HG03521 (cell line): ENCODE data around the gene KIF6.
A peak's percentile ranks its signal among the peaks of the same experiment; 100 is the strongest.
"Not testable (repeated sequence)": the region's sequence is repeated elsewhere in the genome, so short reads cannot be mapped to it uniquely, and the experiment has no call there.

Experiments used
- ATAC-seq: cut with Tn5 transposase; IDR thresholded peaks from one replicate; pipeline ENCODE4 v1.9.1; 2021; ENCODE audit warnings: mild to moderate bottlenecking, moderate library complexity; ENCODE audit not compliant: unreplicated experiment

The KIF6 gene

DNA sequence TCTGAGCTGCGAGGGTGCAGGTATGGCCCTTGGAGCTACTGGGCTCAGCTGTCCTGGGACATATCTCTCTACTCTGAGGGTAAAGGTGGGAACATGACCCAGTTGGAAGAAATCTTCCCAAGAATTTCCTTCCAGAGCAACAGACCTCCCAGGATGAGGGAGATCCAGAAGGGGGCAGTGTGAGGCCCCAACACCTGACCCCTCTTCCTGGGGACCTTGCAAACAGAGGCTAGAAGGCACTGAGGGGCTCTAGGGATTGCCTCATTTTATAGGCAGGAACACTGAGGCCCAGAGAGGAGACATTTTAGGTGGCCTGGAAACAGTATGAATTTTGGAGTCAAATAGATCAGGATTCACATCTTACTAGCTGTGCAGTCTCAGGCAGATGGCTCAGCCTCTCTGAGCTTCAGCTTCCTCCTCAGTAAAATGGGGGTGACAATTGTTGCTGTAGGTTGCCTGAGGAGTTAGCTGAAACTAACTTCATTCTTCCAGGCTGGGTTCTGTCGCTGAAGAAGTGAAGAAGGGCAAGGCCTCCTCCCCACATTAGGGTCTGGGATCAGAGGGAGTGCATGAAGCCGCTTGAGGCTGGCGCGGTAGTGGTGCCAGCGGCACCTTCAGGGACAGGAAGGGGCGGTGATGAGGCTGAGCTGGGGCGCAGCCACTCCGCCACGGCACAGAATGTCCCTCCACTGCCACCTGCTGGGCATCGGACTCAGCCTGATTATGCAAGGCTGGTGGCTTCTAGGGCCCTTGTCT, 422.4 kb downstream of the KIF6 start:
- peak; percentile 85 for ATAC-seq

DNA sequence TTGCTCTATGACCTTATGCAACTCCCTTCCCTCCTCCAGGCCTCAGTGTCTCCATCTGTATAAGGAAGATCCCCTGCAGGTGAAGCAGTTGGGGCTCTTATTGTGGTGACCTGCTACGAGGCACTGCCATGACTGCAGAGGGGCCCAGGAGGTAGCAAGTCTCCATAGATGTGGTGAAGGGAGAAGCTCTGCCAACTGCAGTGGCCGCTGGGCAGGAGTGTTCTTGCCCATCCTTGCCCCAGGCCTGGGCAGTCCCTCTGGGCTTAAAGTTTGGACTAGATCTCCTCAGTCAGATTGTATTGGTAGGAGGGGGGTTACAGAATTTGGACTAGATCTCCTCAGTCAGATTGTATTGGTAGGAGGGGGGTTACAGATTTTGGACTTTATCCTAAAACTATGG, 423.2 kb downstream of the KIF6 start:
- no peak for ATAC-seq

DNA sequence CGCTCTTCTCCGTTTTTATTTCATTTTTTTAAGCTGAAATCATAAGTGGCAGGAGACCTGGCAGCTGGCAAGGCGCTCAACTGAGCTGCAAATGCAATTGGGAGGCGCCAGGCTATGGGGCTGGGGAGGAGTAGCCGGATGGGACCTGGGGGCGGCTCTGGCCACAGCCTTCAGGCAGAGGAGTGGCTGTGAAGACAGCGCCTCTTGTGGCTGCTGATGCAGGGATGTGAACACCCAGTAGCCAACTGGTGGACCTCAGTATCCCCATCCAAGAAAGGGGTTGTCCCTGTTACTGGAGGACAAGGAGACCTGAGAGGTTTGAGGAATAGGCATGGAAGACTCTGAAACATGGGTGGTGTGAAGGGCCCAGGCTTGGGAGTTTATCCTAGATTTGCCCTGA, 423.6 kb downstream of the KIF6 start:
- no peak for ATAC-seq

DNA sequence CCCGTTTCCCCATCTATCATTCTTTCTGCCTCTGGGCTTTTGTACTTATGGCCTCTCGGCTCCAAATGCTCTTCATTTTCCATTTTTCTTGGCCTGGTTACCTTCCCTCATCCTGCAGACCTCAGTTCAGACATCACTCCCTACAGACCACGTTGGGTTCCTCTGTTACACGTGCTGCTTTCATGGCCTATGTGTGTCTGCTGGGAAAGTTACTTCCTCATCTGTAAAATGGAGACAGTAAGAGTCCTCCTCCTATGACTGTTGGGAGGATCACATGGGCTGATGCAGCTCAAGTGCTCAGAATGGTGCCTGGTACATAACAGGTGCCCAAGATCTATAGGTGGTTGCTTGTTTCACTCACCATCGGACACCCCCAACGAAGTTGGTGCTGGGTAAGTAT, 424.5 kb downstream of the KIF6 start:
- ATAC-seq = no peak

- ATAC-seq = no peak
Measured at GRCh38 chr6:39298061-39298460, 427.1 kb downstream of the KIF6 start.

DNA sequence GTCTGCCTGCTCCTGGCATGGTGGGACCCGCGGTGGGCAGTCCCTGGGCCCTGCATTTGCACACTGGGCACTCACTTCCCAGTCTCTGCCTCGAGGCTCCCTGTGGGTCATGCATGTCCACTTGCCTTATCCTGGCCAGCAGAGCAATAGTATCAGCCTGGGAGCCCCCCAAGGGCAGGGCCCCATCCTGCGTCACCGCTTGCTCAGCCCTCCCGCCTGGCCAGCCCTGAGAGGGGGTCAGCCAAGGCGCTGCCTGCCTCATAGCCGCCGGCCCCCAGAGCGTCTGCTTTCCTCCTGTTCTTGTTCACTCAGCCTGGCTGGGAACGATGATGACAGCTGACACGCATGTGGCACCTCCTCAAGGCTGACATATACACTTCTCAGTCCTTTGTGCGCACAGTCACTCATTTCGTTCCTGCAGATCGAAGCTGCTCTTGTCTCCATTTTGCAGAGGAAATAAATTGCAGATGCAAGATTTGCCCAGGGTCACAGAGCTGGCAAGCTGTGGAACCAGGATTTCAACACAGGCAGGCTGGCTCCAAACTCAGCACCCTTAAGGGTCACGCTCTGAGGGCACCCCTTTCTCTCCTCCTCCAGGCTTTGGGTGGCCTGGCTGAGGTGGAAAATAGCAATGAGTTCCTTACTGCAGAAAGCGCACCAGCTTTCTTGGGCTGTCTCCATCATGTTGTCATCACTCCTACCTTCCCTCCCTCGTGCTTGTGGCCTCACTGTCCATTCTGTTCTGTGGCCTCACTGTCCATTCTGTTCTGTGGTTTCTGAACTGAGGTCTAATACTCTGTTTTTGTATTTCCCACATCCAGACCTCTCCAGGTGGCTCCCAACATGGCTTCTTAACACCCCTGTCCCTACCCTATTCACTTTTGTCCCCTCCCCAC, 428.2 kb downstream of the KIF6 start:
- no peak for ATAC-seq

GRCh38 chr6:39295611-39296011, 429.6 kb downstream of the KIF6 start:
- no peak for ATAC-seq

DNA sequence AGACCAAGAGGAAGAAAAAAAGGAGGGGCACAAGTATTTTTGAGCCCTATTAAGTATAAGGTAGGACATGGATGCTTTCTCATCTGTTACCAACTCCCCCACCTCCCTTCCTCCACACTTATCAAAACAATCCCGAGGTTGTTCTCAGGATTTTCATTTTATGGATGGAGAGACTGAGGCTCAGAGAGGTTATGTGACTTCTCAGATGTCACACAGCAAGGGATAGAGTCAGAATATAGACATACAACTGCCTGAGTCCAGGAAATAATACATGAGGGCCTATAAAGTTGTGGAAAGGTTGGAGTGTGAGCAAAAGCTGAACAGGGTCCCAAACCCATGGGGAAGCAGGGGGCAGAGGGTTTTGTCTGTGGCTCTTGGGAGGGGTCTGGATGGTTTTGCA, 430.3 kb downstream of the KIF6 start:
- ATAC-seq = no peak

- no peak for ATAC-seq
Measured at GRCh38 chr6:39294133-39294532, 431.1 kb downstream of the KIF6 start.

DNA sequence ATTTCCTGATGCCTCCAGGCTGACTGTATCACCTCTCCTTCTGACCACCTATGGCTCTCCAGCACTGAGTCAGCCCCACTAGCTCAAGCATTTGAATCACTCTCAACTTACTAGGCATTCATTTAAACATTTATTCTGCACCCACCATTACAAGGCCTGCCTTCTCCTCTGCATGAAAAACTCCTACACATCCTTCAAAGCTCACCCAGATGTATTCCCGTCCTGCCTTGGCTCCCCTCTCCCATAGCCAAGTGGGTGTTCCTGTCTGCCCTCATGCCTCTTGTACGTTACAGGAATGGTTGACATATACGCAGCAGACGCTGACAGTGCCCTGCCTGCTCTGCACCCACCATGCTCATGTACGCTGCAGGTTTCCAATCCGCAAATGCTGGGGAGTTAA, 432.6 kb downstream of the KIF6 start:
- no peak for ATAC-seq

DNA sequence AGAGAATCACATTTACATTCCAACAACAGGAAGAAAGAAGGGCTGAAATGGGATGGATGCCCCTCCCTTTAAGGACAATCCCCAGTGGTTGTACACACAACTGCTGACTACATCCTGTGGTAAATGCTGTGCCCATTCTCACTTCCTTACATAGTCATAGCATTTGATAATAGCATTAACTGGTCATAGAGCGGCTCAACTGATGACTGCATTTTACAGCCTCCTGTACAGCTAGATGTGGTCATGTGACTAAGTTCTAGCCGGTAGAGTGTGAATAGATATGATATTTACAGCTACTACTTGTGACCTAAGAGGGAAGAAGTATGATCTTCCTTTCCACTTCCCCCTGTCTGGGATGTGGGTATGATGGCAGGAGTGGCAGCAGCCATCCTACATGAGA, 435.7 kb downstream of the KIF6 start:
- ATAC-seq = no peak

DNA sequence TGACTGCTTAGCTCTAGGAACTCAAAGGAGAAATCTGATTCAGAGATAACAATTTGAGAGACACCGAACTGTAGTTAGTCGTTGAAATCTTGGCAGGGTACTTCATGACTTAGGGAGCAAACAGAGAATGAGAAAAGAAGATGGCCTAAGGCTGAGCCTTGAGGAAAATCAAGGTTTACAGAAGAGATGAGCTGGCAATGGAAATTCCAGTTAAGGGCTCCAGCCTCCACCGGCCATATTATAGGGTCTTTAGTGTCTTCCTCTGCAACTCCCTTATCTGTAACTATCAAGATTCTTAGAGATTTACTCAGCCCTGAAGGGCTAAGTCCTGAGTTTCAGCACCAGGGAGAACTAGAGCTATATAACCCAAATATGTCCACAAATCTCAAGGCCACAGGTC, 437.6 kb downstream of the KIF6 start:
- no peak for ATAC-seq

DNA sequence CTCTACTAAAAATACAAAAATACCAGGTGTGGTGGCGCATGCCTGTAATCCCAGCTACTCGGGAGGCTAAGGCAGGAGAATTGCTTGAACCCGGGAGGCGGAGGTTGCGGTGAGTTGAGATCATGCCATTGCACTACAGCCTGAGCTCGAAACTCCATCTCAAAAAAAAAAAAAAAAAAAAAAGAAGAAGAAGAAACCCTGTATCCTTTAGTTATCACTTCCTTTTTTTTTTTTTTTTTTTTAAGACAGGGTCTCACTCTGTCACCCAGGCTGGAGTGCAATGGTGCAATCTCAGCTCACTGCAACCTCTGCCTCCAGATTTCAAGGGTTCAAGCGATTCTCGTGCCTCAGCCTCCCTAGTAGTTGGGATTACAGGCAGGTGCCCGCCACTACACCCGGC, 438.6 kb downstream of the KIF6 start:
- not testable (repeated sequence) for ATAC-seq

DNA sequence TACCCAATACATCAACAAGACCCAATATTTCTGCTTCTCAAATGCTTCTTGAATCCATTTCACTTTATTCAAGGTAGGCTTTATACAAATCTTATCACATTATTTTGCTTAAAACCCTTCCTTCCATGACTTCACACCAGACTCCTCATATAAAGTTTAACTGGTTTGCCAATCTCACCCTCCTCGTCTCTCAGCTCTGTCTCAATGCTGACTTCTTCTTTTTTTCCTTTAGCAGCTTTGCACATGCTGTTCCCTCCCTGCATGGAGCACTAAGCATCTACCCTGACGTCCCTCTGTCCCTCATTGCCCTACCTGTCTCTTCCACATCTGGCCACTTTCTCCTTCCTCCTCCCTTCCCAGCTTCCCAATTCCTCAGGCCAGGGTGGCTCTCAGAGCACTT, 442.4 kb downstream of the KIF6 start:
- no peak for ATAC-seq

GRCh38 chr6:39281312-39281980, 443.8 kb downstream of the KIF6 start:
- ATAC-seq = no peak

DNA sequence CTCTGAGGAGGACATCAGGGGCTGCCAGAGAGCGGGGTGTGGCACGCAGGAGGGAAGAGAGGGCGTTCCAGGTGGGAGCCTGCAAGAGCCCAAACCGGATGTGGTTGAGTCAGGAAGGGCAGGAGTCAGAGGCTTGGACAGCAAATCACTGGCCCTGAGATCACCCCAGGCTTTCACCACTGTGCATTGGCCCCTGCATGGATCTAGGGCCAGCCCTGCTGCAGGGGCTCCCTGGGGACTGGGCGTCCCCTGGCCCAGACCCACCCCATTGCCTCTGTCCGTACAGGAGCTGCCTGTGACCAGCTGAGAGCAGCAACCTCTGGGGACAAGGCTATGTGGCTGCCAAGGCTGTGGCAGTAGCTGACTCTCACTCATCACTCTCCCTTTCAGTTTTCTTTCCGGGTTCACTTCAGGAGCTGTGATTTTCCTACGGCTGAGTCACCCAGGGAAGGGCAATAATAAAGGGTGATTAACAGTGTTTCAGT, 444.9 kb downstream of the KIF6 start:
- ATAC-seq = no peak
